C4-2B (cell line): ENCODE measurements around the gene ZNF423.

Experiments
- H3K27ac ChIP-seq: fragments of 450-650 bp; 2 replicates; pipeline ENCODE4 v1.5.1; 2017
- CTCF ChIP-seq: fragments of 450-650 bp; conservative IDR thresholded peaks from 2 replicates; pipeline ENCODE4 v1.5.1; 2017; ENCODE audit warnings: mild to moderate bottlenecking
- ZFX ChIP-seq: fragments of 450-650 bp; IDR thresholded peaks from 2 replicates; pipeline ENCODE4 v1.6.1; 2017

ZNF423 gene

GRCh38 chr16:49660626-49661025 lies 195.3 kb downstream of the ZNF423 start:
- H3K27ac ChIP-seq = no peak overlapping the region
- TF ChIP-seq ZFX (no peak), CTCF (no peak)

GRCh38 chr16:49659356-49659755 lies 196.6 kb downstream of the ZNF423 start:
- H3K27ac ChIP-seq = no peak overlapping the region
- TF ChIP-seq ZFX (no peak), CTCF (no peak)

- TF ChIP-seq CTCF = no peak
- TF ChIP-seq ZFX = no peak
- H3K27ac ChIP-seq = no peak overlapping the region
Observed at GRCh38 chr16:49658531-49658930, 197.4 kb downstream of the ZNF423 start.

- H3K27ac ChIP-seq = no peak overlapping the region
- TF ChIP-seq ZFX (no peak), CTCF (no peak)
Observed at GRCh38 chr16:49657736-49658465, 198.0 kb downstream of the ZNF423 start.

GRCh38 chr16:49654425-49654824 lies 201.5 kb downstream of the ZNF423 start:
- no peak overlapping the region for H3K27ac ChIP-seq
- no peak for TF ChIP-seq ZFX
- TF ChIP-seq CTCF = no peak

GRCh38 chr16:49653577-49653976 lies 202.3 kb downstream of the ZNF423 start:
- H3K27ac ChIP-seq = no peak overlapping the region
- TF ChIP-seq ZFX (no peak), CTCF (no peak)

GRCh38 chr16:49653173-49653570 lies 202.7 kb downstream of the ZNF423 start:
- no peak overlapping the region for H3K27ac ChIP-seq
- TF ChIP-seq ZFX (no peak), CTCF (no peak)
